Kidney tubule cell (primary cell): ENCODE results near the gene TMEM198.

ENCODE experiments used
- DNase-seq: peaks from one replicate; pipeline ENCODE4 v3.0.0-alpha.2; 2018; ENCODE audit warnings: low spot score

The TMEM198 gene

DNA sequence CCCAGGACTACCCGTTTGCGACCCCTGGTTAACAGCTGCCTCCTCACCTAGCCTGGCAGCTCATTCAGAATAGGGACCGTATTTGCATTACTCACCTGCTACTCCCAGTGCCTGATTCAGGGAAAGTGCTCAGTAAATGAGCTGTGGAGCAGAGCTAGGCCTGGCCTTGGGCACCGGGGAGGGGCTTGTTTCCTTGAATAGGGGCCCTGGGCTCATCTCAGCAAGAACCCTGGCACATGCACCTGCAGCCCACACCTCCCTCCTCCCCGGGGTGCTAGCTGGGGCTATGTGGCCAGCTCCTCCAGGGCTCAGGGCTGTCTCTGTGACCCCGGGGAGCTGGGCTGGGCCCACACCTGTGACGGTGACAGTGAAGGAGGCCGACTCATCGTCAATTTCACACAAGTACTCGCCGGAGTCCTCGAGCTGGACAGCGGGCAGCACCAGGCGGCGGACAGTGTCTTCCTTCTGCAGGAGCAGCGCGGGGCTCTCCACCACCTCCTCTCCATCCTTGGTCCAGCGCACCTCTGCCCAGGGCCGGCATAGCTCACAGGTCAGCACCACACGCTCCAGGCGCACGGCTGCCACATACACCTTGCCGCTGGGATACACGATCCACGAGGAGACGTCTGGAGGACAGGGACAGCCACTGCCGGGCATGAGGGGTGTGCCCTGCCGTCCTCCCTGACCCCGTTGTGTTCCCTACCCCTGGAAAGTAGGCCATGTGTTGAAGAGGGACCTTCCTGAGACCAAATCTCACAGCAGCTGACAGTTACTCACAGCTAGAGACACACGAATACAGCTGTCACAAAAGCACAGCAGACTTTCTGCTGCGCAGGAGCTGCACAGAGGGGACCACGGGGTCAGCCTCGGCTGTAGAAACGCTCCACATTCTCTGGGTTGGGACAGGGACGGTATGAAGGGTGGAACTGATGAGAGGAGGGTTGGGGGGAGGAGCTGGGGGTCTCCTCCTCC, 18.5 kb downstream of the TMEM198 start:
- DNase-seq = no peak

DNA sequence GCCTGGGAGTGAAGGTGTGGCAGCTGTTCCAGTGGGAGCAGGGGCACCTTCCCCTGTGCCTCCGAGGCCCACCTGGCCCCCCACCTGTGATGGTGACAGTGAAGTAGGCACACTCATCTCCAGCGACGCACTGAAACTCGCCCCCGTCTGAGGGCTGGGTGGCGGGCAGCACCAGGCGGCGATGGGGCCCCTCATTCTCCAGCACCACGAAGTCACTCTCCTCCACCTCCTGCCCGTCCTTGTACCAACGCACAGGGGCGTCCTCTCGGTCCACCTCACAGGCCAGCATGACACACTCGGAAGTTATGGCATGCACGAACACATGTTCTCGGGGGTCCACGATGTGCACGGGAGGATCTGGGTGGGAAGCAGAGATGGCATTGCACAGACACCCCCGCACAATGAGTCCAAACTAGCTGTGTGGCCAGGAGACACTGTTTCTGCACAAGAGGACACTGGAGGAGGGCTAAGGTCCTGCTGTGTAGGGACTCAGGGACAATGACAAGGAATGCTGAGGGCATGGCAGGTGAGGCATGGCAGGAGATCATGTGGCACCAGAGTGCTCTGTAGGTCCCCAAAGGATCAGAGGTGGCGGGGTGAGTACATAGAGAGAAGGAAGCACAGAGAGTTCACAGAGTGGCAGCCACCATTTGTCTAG, 19.6 kb downstream of the TMEM198 start:
- no peak for DNase-seq

DNA sequence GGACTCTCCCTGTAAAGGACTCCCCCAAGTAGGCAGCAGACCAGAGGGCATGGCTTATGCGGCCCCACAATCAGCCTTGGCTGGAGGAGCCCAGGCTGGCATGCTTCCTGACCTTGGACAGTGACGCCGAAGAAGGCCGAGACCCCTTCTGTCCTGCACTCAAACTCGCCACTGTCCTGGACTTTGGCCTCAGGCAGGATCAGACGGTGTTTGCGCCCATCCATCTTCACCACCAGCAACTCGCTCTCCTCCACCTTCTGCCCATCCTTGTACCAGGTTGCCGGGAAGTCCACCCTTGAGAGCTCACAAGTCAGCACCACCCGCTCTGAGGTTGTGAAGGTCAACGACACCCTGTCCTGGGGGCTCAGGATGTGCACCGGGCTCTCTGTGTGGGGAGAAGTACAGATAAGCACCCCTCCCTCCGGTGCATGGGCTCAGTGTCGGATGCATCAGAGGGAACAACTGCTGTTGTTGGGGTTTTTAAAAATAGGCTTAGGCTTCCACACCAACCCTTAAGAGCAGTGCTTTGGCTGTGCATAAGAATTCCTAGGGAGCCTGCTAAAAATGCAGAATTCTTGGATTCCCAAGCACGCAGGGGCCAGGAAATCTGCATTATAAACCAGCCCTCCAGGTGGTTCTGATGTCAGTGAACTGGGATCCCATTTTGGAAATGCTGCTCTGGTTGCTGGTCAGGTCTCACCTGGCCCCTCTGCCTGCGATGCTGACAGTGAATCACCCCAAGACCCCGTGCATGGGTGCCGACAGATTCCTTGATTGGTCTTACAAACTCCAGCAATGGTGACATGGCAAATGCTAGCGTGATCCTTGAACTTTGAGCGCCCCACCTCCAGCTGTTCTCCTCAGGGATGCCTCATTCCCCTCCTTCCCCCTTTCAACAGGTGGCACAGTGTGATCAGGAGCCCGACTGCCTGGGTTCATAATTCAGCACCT, 21.6 kb downstream of the TMEM198 start:
- no peak for DNase-seq

DNA sequence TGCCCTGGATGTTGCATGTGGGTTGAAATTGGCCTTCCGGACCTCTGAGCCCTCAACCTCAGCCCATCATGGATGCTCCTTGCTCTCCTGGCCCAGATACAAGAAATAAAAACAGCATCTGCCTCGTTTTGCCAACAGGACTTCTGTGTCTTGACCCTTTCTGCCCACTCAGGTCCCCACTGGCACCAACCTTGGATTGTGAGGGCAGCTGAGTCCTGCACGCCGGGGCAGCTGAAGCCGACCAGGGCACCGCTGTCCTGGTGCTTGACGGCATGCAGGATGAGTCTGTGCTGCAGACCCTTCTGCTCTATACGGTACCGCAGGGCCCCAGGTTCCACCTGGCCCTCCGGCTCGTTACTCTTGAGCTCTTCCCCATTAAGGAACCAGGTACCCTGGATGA, 22.8 kb downstream of the TMEM198 start:
- no peak for DNase-seq

DNA sequence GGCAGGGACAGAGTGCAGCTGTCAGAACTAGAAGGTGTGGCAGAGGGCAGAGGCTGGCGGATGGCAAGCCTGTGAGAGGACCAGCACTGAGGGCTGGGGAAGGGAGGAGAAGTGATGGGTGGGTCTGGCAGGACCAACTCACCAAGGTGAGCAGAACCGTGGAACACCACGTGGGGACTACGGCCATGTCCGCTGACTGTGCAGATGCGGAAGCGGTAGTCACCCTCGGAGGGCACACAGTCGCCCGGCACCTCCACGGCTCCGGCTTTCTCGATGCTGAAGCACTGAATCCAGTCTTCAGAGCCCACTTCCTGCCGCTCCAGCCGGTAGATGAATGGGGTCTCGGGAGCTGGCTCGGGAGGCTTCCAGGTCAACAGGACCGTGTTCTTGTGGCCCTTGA, 23.3 kb downstream of the TMEM198 start:
- DNase-seq = no peak

DNA sequence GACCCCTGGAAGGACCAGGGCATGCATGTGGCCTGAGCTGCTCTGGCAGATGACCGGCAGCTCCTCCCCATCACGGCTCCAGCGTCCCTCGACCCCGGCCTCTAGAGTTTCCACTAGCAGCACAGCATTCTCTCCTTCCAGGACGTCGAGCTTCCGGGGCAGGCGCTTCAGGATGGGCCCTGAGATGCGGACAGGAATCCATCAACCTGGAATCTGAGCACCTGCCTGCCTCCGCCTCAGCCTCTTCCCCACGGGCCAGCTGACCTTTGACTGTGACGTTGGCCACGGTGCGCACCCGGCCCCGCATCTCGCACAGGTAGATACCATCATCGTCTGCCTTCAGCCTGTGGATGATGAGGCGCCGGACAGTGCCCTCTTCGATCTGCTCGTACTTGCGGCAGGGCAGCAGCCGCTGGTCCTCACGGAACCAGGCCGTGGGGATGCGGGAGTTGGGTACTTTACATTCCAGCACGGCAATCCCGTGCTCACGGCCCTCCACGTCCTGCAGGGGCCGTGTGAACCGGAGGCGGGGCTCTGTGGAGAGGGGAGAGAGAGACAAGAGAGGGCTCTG, 24.0 kb downstream of the TMEM198 start:
- DNase-seq = no peak

DNA sequence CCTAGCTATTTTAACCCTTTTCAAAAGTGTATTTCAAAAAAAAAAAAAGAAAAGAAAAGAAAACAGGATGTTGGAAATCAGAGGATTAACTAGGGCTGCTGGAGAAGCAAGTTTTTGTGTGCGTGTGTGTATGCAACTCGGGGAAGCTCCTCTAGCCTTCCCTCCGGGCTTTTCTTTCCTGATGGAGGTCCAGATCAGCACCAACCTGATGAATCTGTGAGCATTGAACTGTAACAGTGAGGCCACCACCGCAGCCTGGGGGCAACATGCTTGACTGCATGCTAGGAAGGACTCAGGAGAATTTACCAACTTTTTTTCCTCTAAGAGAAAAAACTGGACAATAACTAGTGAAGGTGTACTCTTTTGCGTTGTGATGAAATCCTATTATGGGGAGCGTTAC, 25.2 kb downstream of the TMEM198 start:
- DNase-seq = peak; percentile 83

DNA sequence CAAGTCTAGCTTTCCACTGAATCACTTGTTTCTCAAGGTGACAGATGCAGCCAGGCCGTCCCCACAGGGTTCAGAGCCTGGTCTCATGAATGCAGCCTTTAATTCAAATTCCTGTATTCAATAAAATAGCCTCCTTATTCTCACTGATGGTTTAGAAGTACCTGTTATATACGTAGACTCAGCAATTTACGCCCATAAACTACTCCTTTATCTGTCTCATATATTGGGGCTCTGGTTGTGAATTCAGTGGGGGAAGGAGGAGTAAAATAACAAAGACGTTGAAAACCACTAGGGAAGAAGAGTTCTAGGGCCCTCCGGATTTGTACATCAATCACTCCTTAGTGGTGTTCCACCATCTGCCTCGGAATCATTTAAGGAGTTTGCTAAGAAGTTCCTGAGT, 25.8 kb downstream of the TMEM198 start:
- DNase-seq = no peak

DNA sequence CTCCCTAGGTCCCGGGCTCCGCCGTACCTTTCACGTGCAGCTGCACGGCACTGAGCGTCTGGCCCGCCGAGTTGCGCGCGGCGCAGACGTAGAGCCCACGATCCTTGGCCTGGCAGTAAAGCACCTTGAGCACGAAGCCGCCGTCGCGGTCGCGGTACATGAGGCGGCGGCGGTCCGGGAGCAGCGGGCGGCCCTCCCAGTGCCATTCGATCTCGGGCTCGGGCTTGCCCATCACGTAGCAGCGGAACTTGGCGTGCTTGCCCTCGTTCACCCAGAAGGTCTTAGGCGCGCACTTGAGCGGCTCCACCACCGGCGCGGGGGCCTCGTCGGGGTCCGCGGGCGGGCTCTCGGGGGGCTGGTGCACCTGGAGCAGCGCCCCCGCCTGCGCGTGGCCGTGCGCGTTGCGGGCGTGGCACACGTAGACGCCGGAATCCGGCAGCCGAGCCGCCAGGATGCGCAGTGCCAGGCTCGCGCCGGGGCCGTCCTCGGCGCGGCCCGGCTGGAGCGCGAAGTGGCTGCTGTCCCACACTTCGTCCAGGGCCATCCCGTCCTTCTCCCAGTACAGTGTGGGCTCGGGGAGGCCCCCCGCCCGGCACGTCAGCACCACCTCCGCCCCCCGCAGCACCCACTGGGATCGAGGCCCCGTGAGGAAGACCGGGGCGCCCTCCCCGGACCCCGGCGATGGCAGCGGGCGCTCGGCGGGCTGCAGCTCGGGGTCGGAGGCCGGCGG, 26.5 kb downstream of the TMEM198 start:
- DNase-seq = peak; percentile 29

DNA sequence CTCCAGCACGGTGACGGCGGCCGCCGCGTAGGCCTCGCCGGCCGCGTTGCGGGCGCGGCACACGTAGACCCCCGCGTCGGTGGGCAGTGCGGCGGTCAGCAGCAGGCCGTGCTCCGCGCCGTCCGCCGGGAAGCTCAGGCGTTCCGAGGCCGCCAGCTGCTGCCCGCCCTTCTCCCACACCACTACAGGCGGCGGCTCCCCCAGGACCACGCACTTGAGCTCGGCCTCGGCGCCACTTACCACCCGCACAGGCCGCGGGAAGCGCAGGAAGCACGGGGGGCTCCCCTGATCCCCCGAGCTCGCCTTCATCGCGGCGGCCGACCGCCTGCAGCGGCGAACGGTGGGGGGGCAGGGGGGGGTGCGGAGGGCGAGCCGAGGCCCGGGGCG, 27.1 kb downstream of the TMEM198 start:
- peak; percentile 15 for DNase-seq

DNA sequence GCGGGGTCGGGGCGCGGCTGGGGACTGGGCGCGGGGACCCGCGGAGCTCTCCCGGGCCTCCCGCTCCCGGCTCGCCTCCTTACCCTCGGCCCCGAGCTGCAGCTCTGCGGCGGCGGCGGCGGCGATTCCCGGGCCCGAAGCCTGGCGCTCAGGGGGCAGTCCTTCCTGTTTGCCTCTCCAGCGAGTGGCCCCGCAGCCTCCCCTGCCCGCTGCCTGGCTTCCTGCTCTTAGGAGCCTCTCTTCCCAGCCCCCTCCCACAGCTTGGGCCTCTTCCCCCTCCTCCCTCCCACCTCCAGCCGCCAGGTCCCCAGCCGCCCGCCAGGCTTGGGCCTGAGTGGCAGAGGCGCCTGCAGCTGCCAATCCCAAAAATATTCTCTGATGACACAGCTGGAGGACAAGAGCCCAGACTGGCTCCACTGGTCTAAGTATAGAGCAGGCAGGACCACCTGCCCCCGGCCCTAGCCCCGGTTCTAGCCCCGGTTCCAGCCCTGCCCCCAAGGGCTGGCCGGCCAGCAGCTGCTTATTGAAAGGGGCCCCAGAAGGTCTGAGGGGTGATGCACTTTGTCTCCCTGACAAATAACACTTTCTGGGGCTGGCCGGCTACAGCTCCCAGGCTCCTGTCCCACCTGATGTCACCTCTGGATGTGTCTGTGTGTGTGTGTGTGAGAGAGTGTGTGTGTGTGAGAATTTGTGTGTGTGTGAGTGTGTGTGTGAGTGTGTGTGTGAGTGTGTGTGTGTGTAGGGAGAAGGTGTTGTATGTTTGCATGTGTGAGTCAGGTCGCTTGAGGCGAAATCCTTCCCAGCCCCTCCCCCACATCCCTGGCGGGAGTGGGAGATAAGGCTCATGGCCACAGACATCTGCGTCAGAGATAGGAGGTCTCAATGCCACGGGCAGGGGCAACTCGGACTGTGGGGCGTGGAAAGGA, 27.7 kb downstream of the TMEM198 start, which contains the start of gene OBSL1:
OBSL1 (minus strand) TSS at position 229 of the 926 bp plus-strand sequence. CDS start 307 bp downstream, outside the sequence.
- DNase-seq = peak; percentile 72

DNA sequence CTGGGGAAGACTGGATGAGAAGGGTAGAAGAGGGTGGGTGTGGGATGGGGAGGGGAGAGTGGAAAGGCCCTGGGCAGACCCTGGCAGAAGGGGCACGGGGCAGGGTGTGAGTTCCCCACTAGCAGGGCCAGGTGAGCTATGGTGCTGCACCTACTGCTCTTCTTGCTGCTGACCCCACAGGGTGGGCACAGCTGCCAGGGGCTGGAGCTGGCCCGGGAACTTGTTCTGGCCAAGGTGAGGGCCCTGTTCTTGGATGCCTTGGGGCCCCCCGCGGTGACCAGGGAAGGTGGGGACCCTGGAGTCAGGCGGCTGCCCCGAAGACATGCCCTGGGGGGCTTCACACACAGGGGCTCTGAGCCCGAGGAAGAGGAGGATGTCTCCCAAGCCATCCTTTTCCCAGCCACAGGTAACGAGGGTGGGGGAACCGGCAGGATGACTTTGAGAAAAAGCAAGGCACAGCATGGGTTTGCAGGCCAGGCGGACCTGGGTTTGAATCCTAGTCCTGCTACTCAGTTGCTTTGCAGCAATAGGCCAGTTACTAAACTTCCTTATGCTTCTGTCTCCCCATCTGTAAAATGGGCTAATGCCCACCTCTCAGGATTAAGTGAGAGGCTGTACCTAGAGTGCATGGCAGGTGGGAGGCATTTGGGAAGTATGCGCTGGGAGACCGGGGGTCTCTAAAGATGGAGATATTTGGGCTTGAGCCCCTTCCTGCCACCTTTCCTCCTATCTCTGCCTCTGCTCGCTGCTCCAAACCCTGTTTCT, 28.6 kb downstream of the TMEM198 start, which contains the start of gene INHA:
INHA (plus strand) TSS at position 74 of the 765 bp plus-strand sequence; CDS start at position 139, 65 bp downstream.
- no peak for DNase-seq

DNA sequence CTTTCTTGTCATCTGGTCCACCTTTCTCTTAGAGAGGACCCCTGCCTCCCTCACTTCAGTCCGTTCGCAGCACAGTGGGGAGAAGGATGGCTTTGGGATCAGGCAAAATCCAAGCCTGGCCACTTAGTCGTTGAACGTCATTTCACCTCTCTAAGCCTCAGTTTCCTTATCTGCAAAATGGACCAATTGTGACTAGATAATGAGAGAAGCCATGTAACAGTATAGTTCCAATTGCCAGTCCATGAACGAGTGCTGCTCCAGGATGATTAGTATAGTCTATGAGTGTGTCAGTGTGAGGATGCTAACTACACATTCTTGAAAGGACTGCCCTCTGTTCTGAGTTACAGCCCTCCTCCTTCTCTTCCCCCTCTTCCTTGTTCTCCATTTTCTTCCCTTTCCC, 29.3 kb downstream of the TMEM198 start:
- no peak for DNase-seq

DNA sequence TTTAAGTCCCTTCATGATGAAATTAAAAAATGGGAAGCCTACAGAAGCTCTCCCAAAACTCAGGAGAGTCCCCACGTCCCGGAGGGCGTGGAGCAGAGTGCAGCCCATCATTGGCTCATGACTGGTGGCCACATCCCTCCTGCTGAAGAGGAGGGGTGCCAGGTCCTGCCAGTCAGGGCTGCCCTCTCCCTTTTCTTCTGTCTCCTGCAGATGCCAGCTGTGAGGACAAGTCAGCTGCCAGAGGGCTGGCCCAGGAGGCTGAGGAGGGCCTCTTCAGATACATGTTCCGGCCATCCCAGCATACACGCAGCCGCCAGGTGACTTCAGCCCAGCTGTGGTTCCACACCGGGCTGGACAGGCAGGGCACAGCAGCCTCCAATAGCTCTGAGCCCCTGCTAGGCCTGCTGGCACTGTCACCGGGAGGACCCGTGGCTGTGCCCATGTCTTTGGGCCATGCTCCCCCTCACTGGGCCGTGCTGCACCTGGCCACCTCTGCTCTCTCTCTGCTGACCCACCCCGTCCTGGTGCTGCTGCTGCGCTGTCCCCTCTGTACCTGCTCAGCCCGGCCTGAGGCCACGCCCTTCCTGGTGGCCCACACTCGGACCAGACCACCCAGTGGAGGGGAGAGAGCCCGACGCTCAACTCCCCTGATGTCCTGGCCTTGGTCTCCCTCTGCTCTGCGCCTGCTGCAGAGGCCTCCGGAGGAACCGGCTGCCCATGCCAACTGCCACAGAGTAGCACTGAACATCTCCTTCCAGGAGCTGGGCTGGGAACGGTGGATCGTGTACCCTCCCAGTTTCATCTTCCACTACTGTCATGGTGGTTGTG, 30.9 kb downstream of the TMEM198 start:
- no peak for DNase-seq

DNA sequence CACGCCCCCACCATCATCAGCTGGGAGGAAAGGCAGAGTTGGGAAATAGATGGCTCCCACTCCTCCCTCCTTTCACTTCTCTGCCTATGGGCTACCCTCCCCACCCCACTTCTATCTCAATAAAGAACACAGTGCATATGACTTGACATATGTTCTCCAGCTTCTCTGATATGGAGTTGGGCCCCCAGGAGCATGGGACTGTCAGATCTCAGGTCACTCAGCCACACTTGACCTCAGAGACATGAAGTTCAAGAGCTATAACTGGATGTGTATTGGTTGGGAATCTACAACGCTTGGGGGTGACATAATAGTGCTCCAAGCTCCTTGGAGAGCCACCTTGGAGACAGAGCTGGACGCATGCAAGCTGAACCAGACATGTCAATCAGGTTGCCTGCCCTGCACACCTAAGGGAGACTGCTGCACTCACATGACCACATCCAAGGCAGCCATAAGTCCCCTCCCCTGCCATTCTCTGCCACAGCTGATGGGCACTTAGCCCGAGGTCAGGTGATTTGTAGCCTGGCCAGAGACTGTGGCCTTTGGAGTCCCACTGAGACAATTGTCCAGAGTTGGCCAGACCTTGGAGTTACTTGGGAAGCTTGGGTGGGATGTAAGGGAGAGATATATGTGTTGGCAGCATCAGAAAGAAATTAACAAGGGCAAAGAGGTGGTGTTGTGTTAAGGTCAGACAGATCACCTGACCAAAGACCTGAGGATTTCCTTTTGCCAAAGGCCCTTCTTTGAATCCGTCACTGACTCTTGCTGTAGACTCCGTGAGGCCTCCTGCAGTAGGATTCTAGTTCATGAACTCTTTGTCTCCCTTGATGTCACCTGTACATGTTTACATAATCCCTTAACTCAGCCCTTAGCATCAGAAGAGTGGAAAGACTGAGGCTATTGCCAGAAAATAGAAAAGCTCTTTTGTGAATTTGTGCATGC, 32.0 kb downstream of the TMEM198 start:
- no peak for DNase-seq

DNA sequence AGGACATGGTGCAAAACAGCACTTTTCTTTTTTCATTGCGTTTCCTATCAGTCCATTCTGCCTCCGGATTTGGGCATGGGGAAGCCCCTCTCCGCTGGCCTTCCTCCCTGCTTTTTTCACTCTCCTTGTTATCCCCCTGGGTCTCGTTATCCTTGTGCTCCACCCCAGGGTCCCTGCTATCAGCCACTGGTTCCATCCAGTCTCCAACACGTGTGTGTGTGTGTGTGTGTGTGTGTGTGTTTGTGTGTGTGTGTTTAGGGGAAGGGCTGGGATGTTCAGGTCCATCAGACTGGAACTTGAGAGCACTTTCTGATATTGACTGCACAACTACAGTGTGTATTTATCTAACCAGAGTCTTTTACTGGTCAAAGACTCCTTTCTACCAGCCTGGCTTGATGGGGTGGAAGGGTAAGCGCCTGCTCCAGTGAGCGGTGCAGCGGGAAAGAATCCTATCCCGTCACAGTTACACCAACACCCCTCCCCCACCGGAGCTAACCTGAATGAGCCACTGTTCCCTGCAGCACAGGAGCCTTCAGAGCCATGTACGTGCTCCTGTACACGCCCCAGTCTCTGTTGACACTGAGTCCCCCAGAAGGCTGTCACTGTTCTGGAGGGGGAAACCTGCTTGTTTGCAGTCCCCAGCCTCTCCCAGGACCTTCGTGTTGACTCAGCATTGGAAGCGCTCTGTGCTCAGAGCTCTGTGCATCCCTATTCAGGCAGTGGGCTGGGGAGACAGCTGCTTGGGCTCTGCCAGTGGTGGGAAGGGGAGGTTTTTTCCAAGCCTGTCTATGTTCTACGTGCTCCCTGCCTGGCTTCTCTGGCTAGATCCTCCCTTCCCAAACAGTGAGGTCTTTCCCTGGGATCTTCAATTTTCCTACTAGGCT, 32.9 kb downstream of the TMEM198 start:
- DNase-seq = peak; percentile 58
